ENCODE data around the gene PKNOX2. TPM values are rescaled to one million over a fixed set of nuclear protein-coding genes. Genes with fewer than 3 reads are reported as not detected.
A peak's percentile ranks its signal among the peaks of the same experiment; 100 is the strongest.

Gene PKNOX2
- total and polyA plus RNA-seq, 2 of the 4 experiments (the other 2 are of a cell fraction), result 0.72 to 2.3 TPM

GRCh38 chr11:125129316-125129993, 35.1 kb upstream of the PKNOX2 start:
- ChIA-PET POLR2A (ENCODE audit: unreplicated experiment) (no interaction called here), CTCF (interaction anchor here (2.1 kb wide), 1 partner anchor 13 kb away, joined by 8 read pairs; no protein-coding TSS in a partner anchor)
- no peaks in the 10 kb centered on the region for H3K36me3 ChIP-seq (ENCODE audit: control insufficient read depth, insufficient read depth, low read length)
- whole genome bisulfite sequencing, 2 experiments (ENCODE audit: extremely low coverage in 2 of 2, insufficient read length in 1 of 2), result 90% methylated on average over 14 of the region's 22 CpGs; no CpG with 5 or more reads in 1 of the 2 experiments
- no peak overlapping the region for H2AK9ac ChIP-seq (replicated peaks; ENCODE audit: low read depth, low read length, poor library complexity)
- in situ Hi-C loops (cut with MboI; ENCODE audit: low sequenced_read_pairs) (no loop called here), dilution Hi-C loops (cut with HindIII; ENCODE audit: low sequenced_read_pairs, unreplicated experiment) (no loop called here), intact Hi-C loops (cut with micrococcal nuclease) (no loop called here)
- H2BK120ac ChIP-seq (ENCODE audit: low read depth, low read length), result peak overlapping the region; percentile 36
- no peak overlapping the region for H4K91ac ChIP-seq (ENCODE audit: insufficient read depth, low read depth, low read length)
- no peak overlapping the region for H3K4me3 ChIP-seq (ENCODE audit: insufficient read depth, low read depth, low read length)
- no peak overlapping the region for H3K9ac ChIP-seq (ENCODE audit: low read depth, low read length)
- peak overlapping the region; percentile 17; the same call in 1 of the 3 replicates for H2BK15ac ChIP-seq (ENCODE audit: low read depth, low read length)
- TF ChIP-seq BHLHE40 (IDR thresholded peaks at IDR 0.05; ENCODE audit: low read depth, low read length) (no peak), MAZ (IDR thresholded peaks at IDR 0.05; ENCODE audit: borderline replicate concordance, low read depth, low read length) (no peak), CTCF (conservative IDR thresholded peaks at IDR 0.05; ENCODE audit: low read depth, low read length) (no peak), POLR2A (IDR thresholded peaks at IDR 0.05; ENCODE audit: low read depth, low read length) (no peak), MAFK (IDR thresholded peaks at IDR 0.05; ENCODE audit: low read depth, low read length) (no peak), CHD1 (IDR thresholded peaks at IDR 0.05; ENCODE audit: low read depth, low read length) (no peak), NFE2L2 (IDR thresholded peaks at IDR 0.05; ENCODE audit: low read depth, low read length) (no peak), ELK1 (IDR thresholded peaks at IDR 0.05; ENCODE audit: borderline replicate concordance, low read depth, low read length) (no peak), CEBPB (IDR thresholded peaks at IDR 0.05; ENCODE audit: low read depth, low read length) (no peak), MXI1 (IDR thresholded peaks at IDR 0.05; ENCODE audit: borderline replicate concordance, low read depth, low read length) (no peak), RAD21 (IDR thresholded peaks at IDR 0.05; ENCODE audit: low read length) (no peak), RFX5 (IDR thresholded peaks at IDR 0.05; ENCODE audit: low read depth, low read length) (no peak), SMC3 (IDR thresholded peaks at IDR 0.05; ENCODE audit: low read depth, low read length) (no peak)
- H4K20me1 ChIP-seq (ENCODE audit: insufficient read depth, low read length), result no peaks in the 10 kb centered on the region
- H4K8ac ChIP-seq (ENCODE audit: low read depth in 2 of 2, low read length in 2 of 2), result peak overlapping the region in 1 of 2 experiments; percentile 47; a peak in 1 of 4 replicates
- H3K9me3 ChIP-seq (ENCODE audit: control insufficient read depth, insufficient read depth, low read length), result no peaks in the 10 kb centered on the region
- peak overlapping the region; percentile 48 for H3K18ac ChIP-seq (ENCODE audit: low read depth, low read length)
- no peak overlapping the region; the same call in 1 of the 2 replicates for H3K4me2 ChIP-seq (ENCODE audit: low read depth, low read length)
- H3K23ac ChIP-seq (ENCODE audit: low read depth, low read length), result no peak overlapping the region
- H3K4ac ChIP-seq (ENCODE audit: low read depth, low read length), result peak overlapping the region; percentile 53; the same call in 1 of the 2 replicates
- H3K27me3 ChIP-seq (ENCODE audit: control insufficient read depth, insufficient read depth, low read length), result no peaks in the 10 kb centered on the region
- no peak overlapping the region for H2BK5ac ChIP-seq (ENCODE audit: low read depth, low read length, poor library complexity, severe bottlenecking)
- H3K14ac ChIP-seq (replicated peaks; ENCODE audit: low read depth, low read length), result no peak overlapping the region
- H3K4me1 ChIP-seq (ENCODE audit: control insufficient read depth, insufficient read depth, low read length), result peaks cover 14% of the 10 kb centered on the region; the same call in 1 of the 2 replicates
- H2AK5ac ChIP-seq (ENCODE audit: low read depth, low read length), result no peak overlapping the region
- peak overlapping the region; percentile 2 for H2AFZ ChIP-seq (replicated peaks; ENCODE audit: low read length, poor library complexity)
- no peak for ATAC-seq (ENCODE audit: low read depth)
- no peaks in the 10 kb centered on the region for H3K9me1 ChIP-seq (ENCODE audit: insufficient read depth, low read length)
- BruUV-seq (replicated peaks), result no TSS peak
- DNase-seq, result no peak
- peak overlapping the region; percentile 67 for H4K5ac ChIP-seq (ENCODE audit: low read depth, low read length)
- H2BK20ac ChIP-seq (ENCODE audit: low read depth, low read length), result peak overlapping the region; percentile 21; the same call in 1 of the 2 replicates
- no peak overlapping the region for H3K56ac ChIP-seq (ENCODE audit: extremely low read depth, insufficient read depth, low read length)
- peak overlapping the region; percentile 75; the same call in 1 of the 2 replicates for H3K27ac ChIP-seq (ENCODE audit: insufficient read depth, low read length)
- no peaks in the 10 kb centered on the region for H3K79me1 ChIP-seq (ENCODE audit: low read depth in 1 of 2, low read length in 2 of 2)

Data from IMR-90 (cell line).